Forelimb muscle (tissue), 1 donor: ENCODE data around the gene PHPT1. TPM values are rescaled to one million over a fixed set of nuclear protein-coding genes. Genes with fewer than 3 reads are reported as not detected.
"Not testable (repeated sequence)": the region's sequence is repeated elsewhere in the genome, so short reads cannot be mapped to it uniquely, and the experiment has no call there.

Source experiments
- DNase-seq: peaks from one replicate; pipeline ENCODE4 v3.0.0-alpha.2; 2013; ENCODE audit warnings: low read depth
- polyA plus RNA-seq: library from polyadenylated mRNA; unstranded; fragments of 120-200 nt; gene quantifications from one replicate; pipeline ENCODE4 v1.2.1, GENCODE V29; 2013; ENCODE audit not compliant: insufficient read length

Gene PHPT1
- polyA plus RNA-seq, 1 donor: 99.6 TPM

DNA sequence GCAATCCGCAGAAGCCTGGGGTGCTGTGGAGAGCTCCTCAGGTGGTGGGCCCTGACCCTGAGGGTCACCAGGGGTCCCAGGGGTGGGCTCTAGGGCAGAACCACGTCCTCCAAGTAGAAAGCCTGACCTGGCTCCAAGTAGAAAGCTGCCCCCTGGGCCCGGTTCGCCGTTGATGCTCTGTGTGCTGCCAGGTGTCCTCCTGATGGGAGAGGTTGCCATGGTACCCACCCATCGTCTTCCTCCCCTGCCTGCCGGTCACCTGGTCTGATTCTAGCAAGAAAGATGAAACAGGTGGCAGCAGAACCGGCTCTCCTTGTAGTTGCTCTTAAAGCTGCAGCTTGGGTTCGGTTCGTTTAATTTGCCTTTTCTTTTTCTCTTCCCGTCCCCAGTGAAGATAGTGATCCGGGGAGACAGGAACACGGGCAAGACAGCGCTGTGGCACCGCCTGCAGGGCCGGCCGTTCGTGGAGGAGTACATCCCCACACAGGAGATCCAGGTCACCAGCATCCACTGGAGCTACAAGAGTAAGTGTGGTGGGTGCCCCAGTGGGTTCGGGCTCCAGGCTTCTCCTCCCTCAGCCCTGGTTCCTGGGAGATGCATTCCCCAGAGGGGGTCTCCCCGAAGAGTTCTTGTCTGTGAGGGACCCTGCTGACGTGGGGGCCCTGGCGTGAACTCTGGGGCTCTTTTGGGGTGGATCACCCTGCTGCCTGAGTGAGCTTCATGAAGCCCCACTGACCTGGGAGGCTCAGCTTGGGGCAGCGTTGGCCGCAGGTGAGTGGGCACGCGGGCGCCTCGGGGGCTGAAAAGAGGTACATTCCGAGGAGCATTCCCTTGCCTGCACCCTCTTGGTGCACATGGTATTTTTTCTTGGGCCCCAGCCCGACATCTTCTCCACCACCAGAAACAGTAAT, 25.8 kb upstream of the PHPT1 start:
- no peak for DNase-seq

DNA sequence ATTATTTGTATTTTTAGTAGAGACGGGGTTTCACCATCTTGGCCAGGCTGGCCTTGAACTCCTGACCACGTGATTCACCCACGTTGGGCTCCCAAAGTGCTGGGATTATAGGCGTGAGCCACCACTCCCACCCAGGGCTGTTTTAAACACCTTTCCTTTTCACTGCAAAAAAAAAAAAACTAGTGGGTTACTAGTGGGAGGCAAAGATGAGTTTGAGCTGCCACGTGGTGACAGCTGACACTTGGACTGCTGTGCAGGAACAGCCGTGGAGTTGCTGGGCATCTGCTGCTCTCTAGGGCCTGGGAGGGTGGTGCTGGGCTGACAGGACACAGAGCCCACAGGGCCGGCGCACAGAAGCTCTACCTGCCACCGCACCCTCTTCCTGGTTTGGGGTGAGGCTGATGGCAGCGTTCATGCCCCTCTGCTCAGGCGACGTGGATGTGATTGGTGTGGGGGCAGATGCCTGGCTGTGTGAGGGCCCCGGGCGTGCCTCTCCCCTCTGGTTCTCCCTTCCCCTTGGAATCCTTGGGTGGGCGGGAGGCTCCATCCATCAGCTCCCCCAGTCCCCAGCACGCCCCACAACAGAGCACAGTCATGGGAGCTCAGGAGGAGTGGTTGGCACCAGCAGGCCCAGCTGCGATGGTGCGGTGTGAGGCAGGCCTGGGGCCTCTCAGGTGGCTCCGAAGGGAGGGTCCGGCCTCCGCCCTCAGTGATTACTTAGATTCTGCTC, 24.5 kb upstream of the PHPT1 start:
- DNase-seq: no peak

- DNase-seq: no peak
Measured at GRCh38 chr9:136825295-136826187, 23.7 kb upstream of the PHPT1 start.

DNA sequence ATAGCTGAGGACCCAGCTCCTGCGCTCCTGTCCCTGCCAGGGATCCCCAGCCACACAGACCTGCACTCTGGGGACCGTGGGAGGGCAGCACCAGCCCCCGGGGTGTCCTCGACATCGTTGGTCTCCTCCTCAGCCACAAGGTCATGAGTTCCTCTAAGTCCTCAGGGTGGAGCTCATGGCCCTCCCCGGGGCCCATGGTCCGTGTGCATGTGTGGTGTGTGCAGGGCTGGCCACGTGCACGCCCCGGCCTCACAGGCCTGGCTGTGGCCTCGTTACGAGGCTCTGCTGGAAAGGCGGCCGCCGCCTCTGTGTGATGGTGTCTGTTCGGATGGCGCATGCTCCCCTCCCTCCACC, 23.0 kb upstream of the PHPT1 start:
- no peak for DNase-seq

DNA sequence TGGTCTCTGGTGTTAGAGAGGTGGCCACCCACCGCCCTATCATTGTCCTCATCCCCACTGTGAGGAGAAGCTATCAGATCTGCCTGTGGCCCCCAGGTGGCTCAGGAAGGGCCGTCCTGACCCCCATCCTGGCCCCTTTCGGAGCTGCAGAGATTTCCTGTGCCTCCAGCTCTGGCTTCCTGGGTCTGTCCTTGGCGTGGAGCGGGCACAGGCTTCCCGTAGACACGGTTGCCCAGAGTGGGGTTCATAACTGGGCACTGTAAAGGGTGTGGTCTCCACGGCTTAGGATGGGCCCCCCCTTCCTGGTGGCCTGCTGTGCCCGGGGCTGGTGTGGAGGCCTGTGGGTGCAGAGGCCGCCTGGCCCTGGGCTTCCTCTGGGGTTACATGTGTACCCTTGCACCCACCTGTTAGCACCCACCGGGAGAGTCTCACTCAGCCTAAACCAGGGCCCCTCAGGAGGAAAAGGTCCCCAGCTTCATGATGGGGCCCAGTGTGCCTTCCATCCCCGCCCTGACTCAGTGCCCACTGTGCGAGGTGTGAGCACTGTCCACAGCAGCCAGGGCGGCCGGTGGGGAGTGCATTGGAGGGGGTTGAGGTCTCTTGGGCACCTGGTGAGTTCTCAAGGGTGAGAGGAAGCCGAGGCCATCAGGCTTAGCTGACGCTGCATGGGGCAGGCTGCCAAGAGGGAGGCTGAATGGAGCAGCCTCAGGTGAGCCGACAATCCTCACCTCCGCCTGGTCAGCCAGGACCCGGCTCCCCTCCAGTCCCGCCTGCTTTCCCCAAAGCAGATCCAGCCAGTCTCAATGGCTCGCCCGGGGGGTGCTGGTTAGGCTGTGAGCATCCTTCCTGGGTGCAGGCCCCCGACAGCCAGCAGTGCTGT, 22.3 kb upstream of the PHPT1 start:
- no peak for DNase-seq

DNA sequence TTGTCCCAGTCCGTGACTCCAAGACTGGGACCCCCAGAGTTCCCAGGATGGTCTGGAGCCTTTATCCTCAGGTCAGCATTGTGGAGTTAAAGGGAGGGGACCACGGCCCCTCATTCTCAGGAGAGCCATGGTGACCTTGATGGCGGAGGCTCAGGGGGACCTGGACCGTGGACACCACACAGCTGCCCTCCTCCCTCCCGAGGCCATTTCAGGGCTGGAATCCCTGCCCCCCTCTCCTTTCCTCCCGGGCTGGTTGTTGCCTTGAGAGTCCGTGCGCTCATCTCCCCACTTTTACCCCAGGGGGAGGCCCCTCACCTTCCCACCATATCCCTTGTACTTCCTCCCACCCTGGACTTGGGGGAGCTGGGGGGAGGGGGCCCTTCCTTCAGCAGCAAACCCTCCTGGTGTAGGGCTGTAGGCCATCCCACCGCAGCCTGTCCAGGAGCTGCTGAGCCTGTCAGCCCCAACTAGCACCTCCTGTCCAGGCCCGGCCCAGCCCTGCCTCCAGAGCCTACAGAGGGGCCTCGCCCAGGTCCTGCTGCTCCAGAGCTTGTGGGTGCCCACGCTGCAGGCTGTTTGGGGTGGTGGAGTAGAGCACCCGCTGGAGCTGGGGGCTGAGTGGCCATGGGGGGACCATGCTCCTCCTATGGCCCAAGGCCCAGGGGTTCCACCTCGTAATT, 21.3 kb upstream of the PHPT1 start:
- DNase-seq: no peak

- no peak for DNase-seq
Measured at GRCh38 chr9:136828474-136829140, 20.6 kb upstream of the PHPT1 start.

DNA sequence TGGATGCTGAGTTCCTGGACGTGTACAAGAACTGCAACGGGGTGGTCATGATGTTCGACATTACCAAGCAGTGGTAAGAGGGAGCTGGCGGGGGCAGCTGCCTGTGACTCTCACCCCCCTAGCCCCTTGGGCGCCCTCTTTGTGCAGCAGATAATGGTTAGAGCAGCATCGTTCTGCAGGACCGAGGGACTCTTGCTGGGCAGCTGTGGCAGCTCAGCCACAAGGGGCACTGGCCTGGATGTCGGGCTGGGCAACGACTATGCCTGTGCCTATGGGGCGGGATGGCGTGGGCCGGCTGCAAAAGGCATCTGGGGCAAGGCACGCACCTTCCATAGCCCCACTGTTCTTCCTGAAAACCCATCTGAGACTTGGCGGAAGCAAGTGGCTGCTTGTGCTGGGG, 19.8 kb upstream of the PHPT1 start:
- DNase-seq: no peak

- DNase-seq: no peak
Measured at GRCh38 chr9:136829981-136830885, 19.0 kb upstream of the PHPT1 start.

DNA sequence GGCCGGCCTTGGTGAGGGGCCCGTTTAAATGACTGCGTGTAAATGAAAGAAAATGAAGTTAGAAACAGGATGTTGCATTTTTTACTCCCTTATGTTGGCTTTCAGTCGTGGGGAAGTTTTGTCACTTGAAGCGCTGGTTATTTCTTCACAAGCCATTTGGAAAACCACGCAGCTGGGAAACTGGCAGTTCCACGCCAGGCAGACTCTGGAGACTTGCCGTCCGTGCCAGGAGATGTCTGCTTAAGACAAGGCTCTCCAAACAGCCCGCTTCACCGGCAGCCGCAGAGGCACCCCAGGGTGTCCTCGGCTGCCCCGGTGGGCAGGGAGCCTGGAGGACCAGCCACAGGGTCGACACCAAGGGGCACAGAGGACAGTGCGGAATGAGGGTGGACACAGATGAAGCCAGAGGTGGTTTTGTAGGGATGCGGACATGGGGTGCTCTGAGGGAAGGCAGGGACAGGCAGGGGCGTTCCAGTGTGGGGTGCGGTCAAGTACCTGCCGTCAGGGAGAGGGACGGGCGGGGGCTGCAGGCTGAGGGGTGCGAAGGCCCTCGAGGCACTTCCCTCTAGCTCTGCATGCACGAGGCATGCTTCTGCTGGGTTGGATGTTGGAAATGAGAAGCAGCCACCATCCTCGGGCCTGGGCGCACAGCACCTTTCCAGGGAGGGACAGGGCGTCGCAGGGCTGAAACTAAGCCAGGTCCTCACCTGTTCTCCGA, 18.0 kb upstream of the PHPT1 start:
- DNase-seq: no peak

DNA sequence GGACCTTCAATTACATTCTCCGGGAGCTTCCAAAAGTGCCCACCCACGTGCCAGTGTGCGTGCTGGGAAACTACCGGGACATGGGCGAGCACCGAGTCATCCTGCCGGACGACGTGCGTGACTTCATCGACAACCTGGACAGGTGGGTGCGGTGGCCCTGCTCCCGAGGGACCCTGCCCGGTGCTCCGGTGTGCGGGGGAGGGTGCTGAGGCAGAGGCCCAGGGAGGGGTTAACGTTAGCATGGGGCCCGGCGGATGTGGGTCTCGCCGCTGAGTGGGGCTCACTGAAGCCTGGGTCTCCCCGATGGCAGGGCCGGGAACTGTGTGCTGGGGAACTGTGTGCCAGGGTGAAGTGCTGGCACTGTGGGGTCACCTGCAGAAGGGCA, 17.5 kb upstream of the PHPT1 start:
- no peak for DNase-seq

DNA sequence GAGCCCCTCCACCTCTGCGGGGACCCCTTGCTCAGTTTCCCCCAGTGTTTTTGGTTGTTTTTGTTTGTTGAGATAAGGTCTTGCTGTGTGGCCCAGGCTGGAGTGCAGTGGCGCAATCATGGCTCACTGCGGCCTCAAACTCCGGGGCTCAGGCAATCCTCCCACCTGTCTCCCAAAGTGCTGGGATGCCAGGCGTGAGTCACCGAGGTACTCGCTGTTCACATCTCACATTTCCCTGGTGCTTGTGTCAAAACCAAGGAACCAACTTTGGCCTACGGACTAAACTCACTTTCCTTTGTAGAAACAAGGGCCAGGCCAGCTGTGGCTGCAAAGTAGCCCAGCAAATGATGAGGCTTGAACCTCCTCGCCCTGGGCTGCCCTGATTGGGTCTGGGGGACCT, 16.6 kb upstream of the PHPT1 start:
- DNase-seq: no peak

- DNase-seq: not testable (repeated sequence)
Measured at GRCh38 chr9:136833381-136834048, 15.7 kb upstream of the PHPT1 start.

DNA sequence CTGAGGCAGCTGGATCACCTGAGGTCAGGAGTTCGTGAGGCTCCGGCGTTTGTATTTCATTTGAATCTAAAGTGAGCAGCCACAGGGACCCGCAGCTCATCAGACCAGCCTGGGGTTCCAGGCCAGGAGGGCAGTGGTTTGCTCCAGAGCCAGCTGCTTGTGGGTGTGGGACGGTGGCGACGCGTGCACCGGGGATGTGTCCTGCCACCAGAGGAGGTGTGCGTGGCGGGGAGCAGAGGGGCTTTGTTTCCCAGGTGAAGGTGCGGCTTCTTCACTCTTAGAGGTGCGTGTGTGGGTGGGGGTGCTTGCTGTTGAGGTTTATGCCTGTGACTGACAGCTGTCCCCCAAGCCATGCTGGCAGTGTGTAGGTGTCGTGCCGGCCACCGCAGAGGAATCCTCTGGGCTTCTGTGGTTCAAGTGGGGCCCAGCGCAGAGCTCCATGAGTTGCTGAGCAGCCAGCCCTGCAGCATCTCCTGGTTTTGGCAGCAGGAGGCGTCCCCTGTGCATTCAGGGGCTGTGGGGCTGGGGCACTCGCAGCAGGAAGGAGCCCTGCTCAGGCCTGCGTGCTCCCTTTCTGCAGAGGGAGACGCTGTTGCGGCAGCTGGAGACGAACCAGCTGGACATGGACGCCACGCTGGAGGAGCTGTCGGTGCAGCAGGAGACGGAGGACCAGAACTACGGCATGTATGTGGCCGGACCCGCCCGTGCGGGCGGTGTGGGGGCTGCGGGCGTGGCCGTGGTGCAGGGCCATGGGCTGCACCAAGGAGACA, 13.9 kb upstream of the PHPT1 start:
- no peak for DNase-seq

DNA sequence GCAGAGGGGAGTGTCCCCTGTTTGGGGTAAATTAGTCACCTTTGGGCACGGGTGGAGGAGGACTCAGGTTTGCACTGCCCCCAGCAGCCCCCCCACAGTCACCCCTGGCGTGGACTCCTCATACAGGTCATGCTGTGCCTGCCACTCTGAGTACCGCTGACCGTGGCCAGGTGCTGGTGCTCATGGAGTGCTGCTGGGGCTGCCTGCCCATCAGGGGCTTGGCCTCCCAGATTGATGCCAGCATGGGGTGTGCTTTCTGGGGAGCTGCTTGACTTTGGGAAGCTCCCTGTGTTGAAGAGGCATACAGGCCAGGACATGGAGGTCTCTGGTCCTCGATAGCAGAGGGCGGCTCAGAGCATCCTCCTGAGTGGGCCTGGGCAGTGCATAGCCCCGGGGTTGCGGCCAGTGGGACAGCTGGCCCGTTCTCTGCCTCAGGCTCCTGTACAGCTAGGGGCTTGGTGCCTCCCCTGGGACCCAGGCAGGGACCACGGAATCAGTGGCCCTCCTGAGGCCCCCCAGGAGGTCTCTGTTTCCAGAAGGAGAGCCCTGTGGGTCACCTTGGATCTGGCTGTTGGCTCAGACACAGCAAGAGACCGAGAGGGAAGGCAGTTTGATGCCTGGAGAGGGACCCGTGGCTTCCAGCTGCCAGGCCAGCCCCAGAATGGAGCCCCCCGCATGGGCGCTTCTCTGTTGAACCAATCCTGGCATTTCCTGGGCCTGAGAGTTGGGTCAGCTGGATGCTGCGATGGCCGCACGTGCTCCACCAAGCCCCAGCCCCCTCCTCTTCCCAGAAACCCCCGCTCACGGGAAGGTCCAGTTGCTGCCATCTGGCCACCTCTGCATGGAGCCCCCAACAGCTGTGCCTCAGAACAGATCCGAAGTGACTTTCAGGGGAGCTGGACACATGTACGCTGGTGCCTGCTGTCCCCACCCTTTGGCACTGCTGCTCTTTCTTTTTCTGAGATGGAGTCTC, 13.0 kb upstream of the PHPT1 start:
- DNase-seq: no peak
